ENCODE results near the gene PLCE1.
"Not testable (repeated sequence)": the region's sequence is repeated elsewhere in the genome, so short reads cannot be mapped to it uniquely, and the experiment has no call there.

PLCE1 gene

DNA sequence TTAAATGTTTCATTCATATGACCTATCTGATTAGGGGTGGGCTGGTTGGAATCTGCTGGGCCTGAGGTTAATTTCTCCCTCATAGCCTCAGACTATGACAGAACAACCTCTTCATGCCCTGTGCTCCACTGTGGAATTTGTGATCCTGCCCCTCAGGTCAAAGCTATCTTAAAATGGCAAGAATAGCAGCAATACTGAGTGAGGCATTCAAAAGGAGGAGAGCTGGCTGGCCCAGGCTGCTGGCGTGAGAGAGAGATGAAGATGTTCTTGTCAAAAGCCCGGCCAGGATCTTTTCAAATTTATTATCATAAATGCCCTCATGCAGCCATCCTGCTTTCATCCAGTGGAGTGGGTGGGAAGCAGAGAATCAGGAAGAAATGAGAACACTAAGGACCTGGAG lies 41.8 kb upstream of the PLCE1 start:
- TF ChIP-seq EZH2 (optimal IDR thresholded peaks at IDR 0.05; ENCODE audit: low read depth, low read length) = no peak
- TF ChIP-seq, protein P1, sequence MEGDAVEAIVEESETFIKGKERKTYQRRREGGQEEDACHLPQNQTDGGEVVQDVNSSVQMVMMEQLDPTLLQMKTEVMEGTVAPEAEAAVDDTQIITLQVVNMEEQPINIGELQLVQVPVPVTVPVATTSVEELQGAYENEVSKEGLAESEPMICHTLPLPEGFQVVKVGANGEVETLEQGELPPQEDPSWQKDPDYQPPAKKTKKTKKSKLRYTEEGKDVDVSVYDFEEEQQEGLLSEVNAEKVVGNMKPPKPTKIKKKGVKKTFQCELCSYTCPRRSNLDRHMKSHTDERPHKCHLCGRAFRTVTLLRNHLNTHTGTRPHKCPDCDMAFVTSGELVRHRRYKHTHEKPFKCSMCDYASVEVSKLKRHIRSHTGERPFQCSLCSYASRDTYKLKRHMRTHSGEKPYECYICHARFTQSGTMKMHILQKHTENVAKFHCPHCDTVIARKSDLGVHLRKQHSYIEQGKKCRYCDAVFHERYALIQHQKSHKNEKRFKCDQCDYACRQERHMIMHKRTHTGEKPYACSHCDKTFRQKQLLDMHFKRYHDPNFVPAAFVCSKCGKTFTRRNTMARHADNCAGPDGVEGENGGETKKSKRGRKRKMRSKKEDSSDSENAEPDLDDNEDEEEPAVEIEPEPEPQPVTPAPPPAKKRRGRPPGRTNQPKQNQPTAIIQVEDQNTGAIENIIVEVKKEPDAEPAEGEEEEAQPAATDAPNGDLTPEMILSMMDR (IDR thresholded peaks at IDR 0.05; ENCODE audit: low read length) = no peak
- no peak for TF ChIP-seq EZH2phosphoT487 (IDR thresholded peaks at IDR 0.05; ENCODE audit: low read length)
- Histone ChIP-seq H3F3A (ENCODE audit: insufficient read depth, low read length) (no peaks in the 10 kb centered on the region), H3K9me3 (replicated peaks; ENCODE audit: insufficient read depth, low read length) (no peaks in the 10 kb centered on the region), H4K20me1 (ENCODE audit: insufficient read depth, low read length) (no peaks in the 10 kb centered on the region), H3K4me2 (ENCODE audit: low read depth, low read length) (no peak overlapping the region), H3K9ac (ENCODE audit: low read length) (no peak overlapping the region), H3K4me3 (ENCODE audit: low read length) (no peak overlapping the region), H3K36me3 (replicated peaks; ENCODE audit: insufficient read depth, low read length) (no peaks in the 10 kb centered on the region), H3K9me2 (replicated peaks; ENCODE audit: insufficient read depth, low read length) (no peaks in the 10 kb centered on the region), H3K79me2 (ENCODE audit: low read length) (no peaks in the 10 kb centered on the region), H3K27me3 (replicated peaks; ENCODE audit: insufficient read depth, low read length) (no peaks in the 10 kb centered on the region), H3K4me1 (ENCODE audit: low read length) (no peaks in the 10 kb centered on the region), H2AFZ (ENCODE audit: low read length) (no peak overlapping the region), H3K27ac (ENCODE audit: low read length) (no peak overlapping the region)
- DNase-seq = no peak

- H3K4me3 ChIP-seq (ENCODE audit: low read length) = no peak overlapping the region
- no peaks in the 10 kb centered on the region for H3F3A ChIP-seq (ENCODE audit: insufficient read depth, low read length)
- H3K27me3 ChIP-seq (replicated peaks; ENCODE audit: insufficient read depth, low read length) = no peaks in the 10 kb centered on the region
- H3K27ac ChIP-seq (ENCODE audit: low read length) = no peak overlapping the region
- no peak overlapping the region for H3K4me2 ChIP-seq (ENCODE audit: low read depth, low read length)
- H3K9me2 ChIP-seq (replicated peaks; ENCODE audit: insufficient read depth, low read length) = no peaks in the 10 kb centered on the region
- H3K9ac ChIP-seq (ENCODE audit: low read length) = no peak overlapping the region
- no peaks in the 10 kb centered on the region for H3K4me1 ChIP-seq (ENCODE audit: low read length)
- no peaks in the 10 kb centered on the region for H4K20me1 ChIP-seq (ENCODE audit: insufficient read depth, low read length)
- no peak overlapping the region for H2AFZ ChIP-seq (ENCODE audit: low read length)
- H3K9me3 ChIP-seq (replicated peaks; ENCODE audit: insufficient read depth, low read length) = no peaks in the 10 kb centered on the region
- DNase-seq = no peak
- no peak for TF ChIP-seq EZH2 (optimal IDR thresholded peaks at IDR 0.05; ENCODE audit: low read depth, low read length)
- H3K79me2 ChIP-seq (ENCODE audit: low read length) = no peaks in the 10 kb centered on the region
- no peaks in the 10 kb centered on the region for H3K36me3 ChIP-seq (replicated peaks; ENCODE audit: insufficient read depth, low read length)
Observed at GRCh38 chr10:93954299-93954698, 39.4 kb upstream of the PLCE1 start.

- no peaks in the 10 kb centered on the region for H4K20me1 ChIP-seq (ENCODE audit: insufficient read depth, low read length)
- H3K79me2 ChIP-seq (ENCODE audit: low read length) = no peaks in the 10 kb centered on the region
- DNase-seq = no peak
- H2AFZ ChIP-seq (ENCODE audit: low read length) = no peak overlapping the region
- H3K36me3 ChIP-seq (replicated peaks; ENCODE audit: insufficient read depth, low read length) = no peaks in the 10 kb centered on the region
- H3K27me3 ChIP-seq (replicated peaks; ENCODE audit: insufficient read depth, low read length) = no peaks in the 10 kb centered on the region
- H3K9ac ChIP-seq (ENCODE audit: low read length) = no peak overlapping the region
- no peaks in the 10 kb centered on the region for H3K9me2 ChIP-seq (replicated peaks; ENCODE audit: insufficient read depth, low read length)
- H3K27ac ChIP-seq (ENCODE audit: low read length) = no peak overlapping the region
- TF ChIP-seq, protein P1 (IDR thresholded peaks at IDR 0.05; ENCODE audit: low read length) = no peak
- no peak for TF ChIP-seq EZH2phosphoT487 (IDR thresholded peaks at IDR 0.05; ENCODE audit: low read length)
- H3K4me2 ChIP-seq (ENCODE audit: low read depth, low read length) = no peak overlapping the region
- H3K4me1 ChIP-seq (ENCODE audit: low read length) = no peaks in the 10 kb centered on the region
- H3K4me3 ChIP-seq (ENCODE audit: low read length) = no peak overlapping the region
- H3K9me3 ChIP-seq (replicated peaks; ENCODE audit: insufficient read depth, low read length) = no peaks in the 10 kb centered on the region
- H3F3A ChIP-seq (ENCODE audit: insufficient read depth, low read length) = no peaks in the 10 kb centered on the region
Observed at GRCh38 chr10:93954726-93955363, 38.9 kb upstream of the PLCE1 start.

GRCh38 chr10:93958834-93959233 lies 34.9 kb upstream of the PLCE1 start:
- no peak for DNase-seq
- Histone ChIP-seq H3K4me2 (ENCODE audit: low read depth, low read length) (no peak overlapping the region), H3K36me3 (replicated peaks; ENCODE audit: insufficient read depth, low read length) (no peaks in the 10 kb centered on the region), H2AFZ (ENCODE audit: low read length) (no peak overlapping the region), H3K4me3 (ENCODE audit: low read length) (no peak overlapping the region), H3F3A (ENCODE audit: insufficient read depth, low read length) (no peaks in the 10 kb centered on the region), H3K27ac (ENCODE audit: low read length) (no peak overlapping the region), H3K9ac (ENCODE audit: low read length) (no peak overlapping the region), H3K79me2 (ENCODE audit: low read length) (no peaks in the 10 kb centered on the region), H3K4me1 (ENCODE audit: low read length) (no peaks in the 10 kb centered on the region), H3K9me2 (replicated peaks; ENCODE audit: insufficient read depth, low read length) (no peaks in the 10 kb centered on the region), H3K27me3 (replicated peaks; ENCODE audit: insufficient read depth, low read length) (no peaks in the 10 kb centered on the region), H4K20me1 (ENCODE audit: insufficient read depth, low read length) (no peaks in the 10 kb centered on the region), H3K9me3 (replicated peaks; ENCODE audit: insufficient read depth, low read length) (no peaks in the 10 kb centered on the region)
- TF ChIP-seq, protein P1 (IDR thresholded peaks at IDR 0.05; ENCODE audit: low read length) = no peak
- TF ChIP-seq EZH2 (optimal IDR thresholded peaks at IDR 0.05; ENCODE audit: low read depth, low read length) (no peak), EZH2phosphoT487 (IDR thresholded peaks at IDR 0.05; ENCODE audit: low read length) (no peak)

- H3K79me2 ChIP-seq (ENCODE audit: low read length); H3K9me2 ChIP-seq (replicated peaks; ENCODE audit: insufficient read depth, low read length); H3K4me3 ChIP-seq (ENCODE audit: low read length); H3K4me1 ChIP-seq (ENCODE audit: low read length); H4K20me1 ChIP-seq (ENCODE audit: insufficient read depth, low read length); H3K36me3 ChIP-seq (replicated peaks; ENCODE audit: insufficient read depth, low read length); H2AFZ ChIP-seq (ENCODE audit: low read length); H3K9me3 ChIP-seq (replicated peaks; ENCODE audit: insufficient read depth, low read length); H3K9ac ChIP-seq (ENCODE audit: low read length); H3K4me2 ChIP-seq (ENCODE audit: low read depth, low read length); H3F3A ChIP-seq (ENCODE audit: insufficient read depth, low read length); H3K27ac ChIP-seq (ENCODE audit: low read length); DNase-seq; H3K27me3 ChIP-seq (replicated peaks; ENCODE audit: insufficient read depth, low read length): not testable (repeated sequence)
Observed at GRCh38 chr10:93960988-93961387, 32.7 kb upstream of the PLCE1 start.

Data from MM.1S (cell line).